ENCODE measurements around the gene ALDH1B1. TPM values are rescaled to one million over a fixed set of nuclear protein-coding genes. Genes with fewer than 3 reads are reported as not detected.

ALDH1B1 gene
- total and polyA plus RNA-seq, 2 of the 13 experiments (the other 11 are each of a cell fraction or from before 2014, with no cell fraction given), result 45.1 to 125 TPM

- peak; percentile 41; the same call in 1 of the 2 replicates for TF ChIP-seq HINFP (CRISPR knock-in tag; IDR thresholded peaks at IDR 0.05; ENCODE audit: low read depth)
- TF ChIP-seq AHDC1 (CRISPR knock-in tag; IDR thresholded peaks at IDR 0.05; ENCODE audit: borderline replicate concordance), result no peak
- no peak for TF ChIP-seq ZMAT5 (CRISPR knock-in tag; IDR thresholded peaks at IDR 0.05; ENCODE audit: borderline replicate concordance, low read depth)
- TF ChIP-seq HOXA3 (CRISPR knock-in tag; IDR thresholded peaks at IDR 0.05), result peak; percentile 92
- peak; percentile 50; the same call in 1 of the 2 replicates for TF ChIP-seq KLF12 (CRISPR knock-in tag; IDR thresholded peaks at IDR 0.05; ENCODE audit: borderline replicate concordance)
- TF ChIP-seq NPAS2 (CRISPR knock-in tag; IDR thresholded peaks at IDR 0.05; ENCODE audit: borderline replicate concordance), result peak; percentile 95
- peak; percentile 80; the same call in 1 of the 2 replicates for TF ChIP-seq ZNF788 (CRISPR knock-in tag; IDR thresholded peaks at IDR 0.05; ENCODE audit: borderline replicate concordance)
- TF ChIP-seq TFE3 (CRISPR knock-in tag; IDR thresholded peaks at IDR 0.05), result peak; percentile 100
- TF ChIP-seq BRCA1 (CRISPR knock-in tag; IDR thresholded peaks at IDR 0.05), result no peak
- TF ChIP-seq ZNF17 (CRISPR knock-in tag; IDR thresholded peaks at IDR 0.05), result no peak
- no peak for TF ChIP-seq NCOA5 (CRISPR knock-in tag; IDR thresholded peaks at IDR 0.05)
- no peak for TF ChIP-seq BCLAF1 (IDR thresholded peaks at IDR 0.05)
- no peak for TF ChIP-seq SETDB1 (CRISPR knock-in tag; IDR thresholded peaks at IDR 0.05; ENCODE audit: borderline replicate concordance)
- TF ChIP-seq ZNF564 (CRISPR knock-in tag; IDR thresholded peaks at IDR 0.05), result no peak
- TF ChIP-seq NFE2 (CRISPR knock-in tag; IDR thresholded peaks at IDR 0.05), result peak; percentile 90
- peak; percentile 59; the same call in 1 of the 2 replicates for TF ChIP-seq MIER2 (CRISPR knock-in tag; IDR thresholded peaks at IDR 0.05)
- TF ChIP-seq ZBTB42 (CRISPR knock-in tag; IDR thresholded peaks at IDR 0.05), result no peak
- peak; percentile 89 for TF ChIP-seq ELF3 (CRISPR knock-in tag; IDR thresholded peaks at IDR 0.05)
Measured at GRCh38 chr9:38380872-38381534, 11.5 kb upstream of the ALDH1B1 start (continued).

All from HepG2 (cell line).